ENCODE data around the gene RARB.

RARB gene

GRCh38 chr3:25486932-25487331 is 58.9 kb downstream of the RARB start:
- no peak overlapping the region for H3K27ac ChIP-seq
- TF ChIP-seq CTCF (IDR thresholded peaks at IDR 0.05) (no peak), ZFX (IDR thresholded peaks at IDR 0.05; ENCODE audit: borderline replicate concordance) (no peak)

- TF ChIP-seq ZFX (IDR thresholded peaks at IDR 0.05; ENCODE audit: borderline replicate concordance) (no peak), CTCF (IDR thresholded peaks at IDR 0.05) (no peak)
- no peak overlapping the region for H3K27ac ChIP-seq
Measured at GRCh38 chr3:25489858-25490593, 62.0 kb downstream of the RARB start.

GRCh38 chr3:25493246-25493645 is 65.2 kb downstream of the RARB start:
- no peak overlapping the region for H3K27ac ChIP-seq
- TF ChIP-seq ZFX (IDR thresholded peaks at IDR 0.05; ENCODE audit: borderline replicate concordance) (no peak), CTCF (IDR thresholded peaks at IDR 0.05) (no peak)

GRCh38 chr3:25493786-25494185 is 65.7 kb downstream of the RARB start:
- TF ChIP-seq CTCF (IDR thresholded peaks at IDR 0.05) = no peak
- no peak overlapping the region for H3K27ac ChIP-seq

GRCh38 chr3:25495304-25495703 is 67.2 kb downstream of the RARB start:
- H3K27ac ChIP-seq = no peak overlapping the region
- no peak for TF ChIP-seq ZFX (IDR thresholded peaks at IDR 0.05; ENCODE audit: borderline replicate concordance)
- no peak for TF ChIP-seq CTCF (IDR thresholded peaks at IDR 0.05)

- no peak overlapping the region for H3K27ac ChIP-seq
- TF ChIP-seq ZFX (IDR thresholded peaks at IDR 0.05; ENCODE audit: borderline replicate concordance) (no peak), CTCF (IDR thresholded peaks at IDR 0.05) (no peak)
Measured at GRCh38 chr3:25495726-25496253, 67.7 kb downstream of the RARB start.

- TF ChIP-seq CTCF (IDR thresholded peaks at IDR 0.05) (no peak), ZFX (IDR thresholded peaks at IDR 0.05; ENCODE audit: borderline replicate concordance) (no peak)
- no peak overlapping the region for H3K27ac ChIP-seq
Measured at GRCh38 chr3:25497096-25497495, 69.0 kb downstream of the RARB start.

Data from 22Rv1 (cell line).